Spleen (tissue), 7 donors: ENCODE data around the gene LOXHD1.

ENCODE experiments used
- POLR2A ChIP-seq, 3 donors: fragments of 450-650 bp; IDR thresholded peaks; one replicate each; pipeline ENCODE4 v1.5.1; 2017; ENCODE audit warnings: antibody characterized with exemption in 3 of 3, mild to moderate bottlenecking in 1 of 3
- TF ChIP-seq, protein P1 (sequence below), 11 experiments: fragments of 200-600 bp in 7 of 11; fragments of 450-650 bp in 4 of 11; sonication (generic) in 4 of 11; IDR thresholded peaks in 8 of 11; conservative IDR thresholded peaks in 3 of 11; 1 replicate in 7 of 11; 2 replicates in 4 of 11; pipeline versions ENCODE4 v1.4.0 to v1.8.0; 2016 to 2021; ENCODE audit warnings: antibody characterized with exemption in 11 of 11, inconsistent platforms in 4 of 11, mild to moderate bottlenecking in 1 of 11
- donor health status: DM: no; HTN: no; CAD: no; lungs with moderate emphysema.
- donor health status: DM: no; HTN: no; CAD: no.
- donor health status: DM: no; HTN: no; CAD: no.

DNA sequence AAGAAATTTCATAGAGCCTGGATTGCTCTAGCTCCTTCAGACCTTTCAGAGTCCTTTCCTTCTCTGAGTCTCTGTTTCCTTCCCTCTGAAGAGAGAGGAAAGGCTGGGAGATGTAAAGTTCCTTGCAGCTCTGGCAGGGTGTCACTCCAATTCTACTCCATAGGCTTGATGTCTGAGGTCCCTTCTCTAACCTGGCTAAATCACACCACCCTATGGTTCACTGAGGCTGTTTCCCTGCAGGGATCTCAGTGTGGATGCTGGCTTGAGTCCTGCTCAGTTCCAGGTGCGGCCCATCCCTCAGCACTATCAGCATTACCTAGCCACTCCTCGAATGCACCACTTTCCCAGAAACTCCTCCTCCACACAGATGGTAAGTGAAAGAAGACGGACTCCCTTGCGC, 209.7 kb downstream of the LOXHD1 start:
- TF ChIP-seq, protein P1, sequence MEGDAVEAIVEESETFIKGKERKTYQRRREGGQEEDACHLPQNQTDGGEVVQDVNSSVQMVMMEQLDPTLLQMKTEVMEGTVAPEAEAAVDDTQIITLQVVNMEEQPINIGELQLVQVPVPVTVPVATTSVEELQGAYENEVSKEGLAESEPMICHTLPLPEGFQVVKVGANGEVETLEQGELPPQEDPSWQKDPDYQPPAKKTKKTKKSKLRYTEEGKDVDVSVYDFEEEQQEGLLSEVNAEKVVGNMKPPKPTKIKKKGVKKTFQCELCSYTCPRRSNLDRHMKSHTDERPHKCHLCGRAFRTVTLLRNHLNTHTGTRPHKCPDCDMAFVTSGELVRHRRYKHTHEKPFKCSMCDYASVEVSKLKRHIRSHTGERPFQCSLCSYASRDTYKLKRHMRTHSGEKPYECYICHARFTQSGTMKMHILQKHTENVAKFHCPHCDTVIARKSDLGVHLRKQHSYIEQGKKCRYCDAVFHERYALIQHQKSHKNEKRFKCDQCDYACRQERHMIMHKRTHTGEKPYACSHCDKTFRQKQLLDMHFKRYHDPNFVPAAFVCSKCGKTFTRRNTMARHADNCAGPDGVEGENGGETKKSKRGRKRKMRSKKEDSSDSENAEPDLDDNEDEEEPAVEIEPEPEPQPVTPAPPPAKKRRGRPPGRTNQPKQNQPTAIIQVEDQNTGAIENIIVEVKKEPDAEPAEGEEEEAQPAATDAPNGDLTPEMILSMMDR (IDR thresholded peaks at IDR 0.05 in 8 of 11, conservative IDR thresholded peaks at IDR 0.05 in 3 of 11) = no peak
- no peak for TF ChIP-seq POLR2A (IDR thresholded peaks at IDR 0.05)
